ENCODE measurements around the gene FSCN2.

GRCh38 chr17:81524865-81525159 lies 3.4 kb upstream of the FSCN2 start:
- no peak for TF ChIP-seq CTCF (IDR thresholded peaks at IDR 0.05)
- TF ChIP-seq POLR2AphosphoS5 (IDR thresholded peaks at IDR 0.05; ENCODE audit: low read depth, low read length): no peak
- no peak for TF ChIP-seq REST (IDR thresholded peaks at IDR 0.05; ENCODE audit: insufficient read depth in 1 of 2, low read depth in 2 of 2, low read length in 1 of 2)
- TF ChIP-seq TCF7L2 (IDR thresholded peaks at IDR 0.05; ENCODE audit: low read depth, low read length): no peak
- no peak for TF ChIP-seq SIN3A (IDR thresholded peaks at IDR 0.05; ENCODE audit: borderline replicate concordance, insufficient read depth, low read depth, low read length)

All from Panc1 (cell line).